SK-N-SH treated with all-trans-retinoic acid at 6 μM for 48 hours (cell line): ENCODE measurements around the gene STX11.

Experiments used
- ATAC-seq: fragments of 200-7000 bp; cut with Tn5 transposase; 3 replicates; pipeline ENCODE4 v1.9.1; 2020; ENCODE audit warnings: mild to moderate bottlenecking, moderate library complexity
- ARNTL ChIP-seq: fragments of 450-650 bp; formaldehyde crosslinking; IDR thresholded peaks from 2 replicates; pipeline ENCODE4 v1.5.0; 2020; ENCODE audit warnings: low read depth, mild to moderate bottlenecking, moderate library complexity, borderline replicate concordance
- BACH2 ChIP-seq: fragments of 250-450 bp; sonication (Bioruptor Pico); IDR thresholded peaks from 2 replicates; pipeline ENCODE4 v1.9.0; 2021; ENCODE audit warnings: mild to moderate bottlenecking, borderline replicate concordance
- CREB5 ChIP-seq: fragments of 250-450 bp; sonication (Bioruptor Pico); IDR thresholded peaks from 2 replicates; pipeline ENCODE4 v1.5.1; 2020; ENCODE audit warnings: low read depth, mild to moderate bottlenecking, moderate library complexity
- CSDC2 ChIP-seq: fragments of 250-450 bp; sonication (Bioruptor Pico); IDR thresholded peaks from 2 replicates; pipeline ENCODE4 v1.5.0; 2020; ENCODE audit warnings: mild to moderate bottlenecking, moderate library complexity
- ESRRG ChIP-seq: fragments of 250-450 bp; sonication (Bioruptor Pico); IDR thresholded peaks from 2 replicates; pipeline ENCODE4 v1.6.1; 2021; ENCODE audit warnings: mild to moderate bottlenecking
- GLIS3 ChIP-seq: fragments of 250-450 bp; sonication (Bioruptor Pico); IDR thresholded peaks from 2 replicates; pipeline ENCODE4 v1.5.0; 2020; ENCODE audit warnings: mild to moderate bottlenecking, moderate library complexity
- ISL1 ChIP-seq: fragments of 250-450 bp; sonication (Bioruptor Pico); IDR thresholded peaks from 2 replicates; pipeline ENCODE4 v2.1.2; 2022; ENCODE audit warnings: mild to moderate bottlenecking, moderate library complexity
- OSR1 ChIP-seq: fragments of 250-450 bp; sonication (Bioruptor Pico); IDR thresholded peaks from 2 replicates; pipeline ENCODE4 v1.8.0; 2022; ENCODE audit warnings: moderate library complexity, mild to moderate bottlenecking, inconsistent platforms
- PATZ1 ChIP-seq: fragments of 250-450 bp; sonication (Bioruptor Pico); IDR thresholded peaks from 2 replicates; pipeline ENCODE4 v1.8.0; 2020; ENCODE audit warnings: mild to moderate bottlenecking, moderate library complexity, borderline replicate concordance
- POU6F1 ChIP-seq: fragments of 250-450 bp; sonication (Bioruptor Pico); IDR thresholded peaks from 2 replicates; pipeline ENCODE4 v1.8.0; 2021; ENCODE audit warnings: low read depth, mild to moderate bottlenecking, moderate library complexity, borderline replicate concordance
- PPARA ChIP-seq: fragments of 250-450 bp; sonication (Bioruptor Pico); IDR thresholded peaks from 2 replicates; pipeline ENCODE4 v1.5.0; 2020; ENCODE audit warnings: mild to moderate bottlenecking, borderline replicate concordance
- SNAI2 ChIP-seq: fragments of 250-450 bp; sonication (Bioruptor Pico); IDR thresholded peaks from 2 replicates; pipeline ENCODE4 v1.5.0; 2020; ENCODE audit warnings: mild to moderate bottlenecking, moderate library complexity
- TCF4 ChIP-seq: fragments of 250-450 bp; sonication (Bioruptor Pico); IDR thresholded peaks from 2 replicates; pipeline ENCODE4 v1.8.0; 2021; ENCODE audit warnings: mild to moderate bottlenecking, moderate library complexity, borderline replicate concordance
- TOX ChIP-seq: fragments of 250-450 bp; sonication (Bioruptor Pico); IDR thresholded peaks from 2 replicates; pipeline ENCODE4 v1.8.0; 2021; ENCODE audit warnings: mild to moderate bottlenecking, moderate library complexity, borderline replicate concordance
- TSHZ2 ChIP-seq: fragments of 250-450 bp; sonication (Bioruptor Pico); IDR thresholded peaks from 2 replicates; pipeline ENCODE4 v1.5.0; 2020; ENCODE audit warnings: mild to moderate bottlenecking, moderate library complexity
- ZC3H10 ChIP-seq: fragments of 250-450 bp; sonication (Bioruptor Pico); IDR thresholded peaks from 2 replicates; pipeline ENCODE4 v1.5.1; 2021; ENCODE audit warnings: mild to moderate bottlenecking, moderate library complexity
- ZFP3 ChIP-seq: fragments of 250-450 bp; sonication (Bioruptor Pico); IDR thresholded peaks from 2 replicates; pipeline ENCODE4 v1.5.0; 2020; ENCODE audit warnings: mild to moderate bottlenecking, moderate library complexity
- ZFP30 ChIP-seq: fragments of 450-650 bp; formaldehyde crosslinking; IDR thresholded peaks from 2 replicates; pipeline ENCODE4 v1.5.0; 2022; ENCODE audit warnings: mild to moderate bottlenecking, moderate library complexity
- ZNF565 ChIP-seq: fragments of 450-650 bp; formaldehyde crosslinking; conservative IDR thresholded peaks from 2 replicates; pipeline ENCODE4 v1.5.0; 2020; ENCODE audit warnings: low read depth, mild to moderate bottlenecking, moderate library complexity
- ZNF70 ChIP-seq: fragments of 450-650 bp; formaldehyde crosslinking; IDR thresholded peaks from 2 replicates; pipeline ENCODE4 v1.5.0; 2020; ENCODE audit warnings: mild to moderate bottlenecking, moderate library complexity
- ZNF8 ChIP-seq: fragments of 450-650 bp; formaldehyde crosslinking; IDR thresholded peaks from 2 replicates; pipeline ENCODE4 v1.5.0; 2020; ENCODE audit warnings: mild to moderate bottlenecking, moderate library complexity

STX11 gene

GRCh38 chr6:144139817-144140216 is 10.5 kb upstream of the STX11 start:
- no peak for ATAC-seq
- TF ChIP-seq CREB5 (CRISPR knock-in tag), result no peak
- no peak for TF ChIP-seq GLIS3 (CRISPR knock-in tag)
- TF ChIP-seq ZFP3, result no peak
- no peak for TF ChIP-seq CSDC2 (CRISPR knock-in tag)
- TF ChIP-seq ZFP30 (CRISPR knock-in tag), result no peak
- TF ChIP-seq TOX (CRISPR knock-in tag), result no peak
- no peak for TF ChIP-seq POU6F1
- TF ChIP-seq ZNF8 (CRISPR knock-in tag), result no peak
- no peak for TF ChIP-seq OSR1 (CRISPR knock-in tag)
- TF ChIP-seq ARNTL (CRISPR knock-in tag), result no peak
- TF ChIP-seq BACH2 (CRISPR knock-in tag), result no peak
- TF ChIP-seq ZC3H10 (CRISPR knock-in tag), result no peak
- no peak for TF ChIP-seq ZNF565 (CRISPR knock-in tag)
- TF ChIP-seq ISL1 (CRISPR knock-in tag), result no peak
- TF ChIP-seq ZNF70, result no peak
- TF ChIP-seq PATZ1 (CRISPR knock-in tag), result no peak
- TF ChIP-seq ESRRG (CRISPR knock-in tag), result no peak

GRCh38 chr6:144140867-144141266 is 9.4 kb upstream of the STX11 start:
- TF ChIP-seq ARNTL (CRISPR knock-in tag), result no peak
- no peak for ATAC-seq

- ATAC-seq, result no peak
- TF ChIP-seq GLIS3 (CRISPR knock-in tag) (no peak), SNAI2 (CRISPR knock-in tag) (no peak), BACH2 (CRISPR knock-in tag) (no peak), ZNF70 (no peak), PPARA (CRISPR knock-in tag) (no peak), OSR1 (CRISPR knock-in tag) (no peak)
Observed at GRCh38 chr6:144141470-144141869, 8.8 kb upstream of the STX11 start.

GRCh38 chr6:144143106-144143505 is 7.2 kb upstream of the STX11 start:
- no peak for ATAC-seq
- TF ChIP-seq TSHZ2 (CRISPR knock-in tag) (no peak), ZFP3 (no peak), BACH2 (CRISPR knock-in tag) (no peak), ZNF8 (CRISPR knock-in tag) (no peak), ZC3H10 (CRISPR knock-in tag) (no peak), ARNTL (CRISPR knock-in tag) (no peak), TCF4 (CRISPR knock-in tag) (no peak), CREB5 (CRISPR knock-in tag) (no peak), ZNF565 (CRISPR knock-in tag) (no peak), PPARA (CRISPR knock-in tag) (no peak)
